ENCODE data around the gene MOGAT3. TPM values are rescaled to one million over a fixed set of nuclear protein-coding genes. Genes with fewer than 3 reads are reported as not detected.
A peak's percentile ranks its signal among the peaks of the same experiment; 100 is the strongest.

MOGAT3 gene
- total and polyA plus RNA-seq, 9 of the 15 experiments (the other 6 are each of a cell fraction or from before 2014, with no cell fraction given), result 0.07 to 0.17 (median 0.13) TPM; not detected in 6

- TF ChIP-seq DMBX1 (CRISPR knock-in tag; IDR thresholded peaks at IDR 0.05; ENCODE audit: borderline replicate concordance) (no peak), HDAC6 (IDR thresholded peaks at IDR 0.05; ENCODE audit: low read depth, low read length) (no peak), NFYB (IDR thresholded peaks at IDR 0.05; ENCODE audit: extremely low read depth, insufficient read length) (no peak), SMARCA4 (IDR thresholded peaks at IDR 0.05) (no peak), ZNF695 (CRISPR knock-in tag; IDR thresholded peaks at IDR 0.05) (no peak), TOE1 (IDR thresholded peaks at IDR 0.05; ENCODE audit: borderline replicate concordance) (peak; percentile 52; the same call in 1 of the 2 replicates), TOE1 (CRISPR knock-in tag; IDR thresholded peaks at IDR 0.05; ENCODE audit: borderline replicate concordance, low read depth) (no peak), ZNF511 (CRISPR knock-in tag; IDR thresholded peaks at IDR 0.05) (no peak), NFIX (CRISPR knock-in tag; IDR thresholded peaks at IDR 0.05; ENCODE audit: low read depth) (no peak), ZBTB40 (IDR thresholded peaks at IDR 0.05) (no peak), ZBTB40 (CRISPR knock-in tag; IDR thresholded peaks at IDR 0.05) (no peak), ARID3B (CRISPR knock-in tag; IDR thresholded peaks at IDR 0.05; ENCODE audit: borderline replicate concordance) (no peak), MYNN (IDR thresholded peaks at IDR 0.05) (0 out of 2 replicates have a peak, but pooled peaks have one; percentile 45), MYNN (CRISPR knock-in tag; IDR thresholded peaks at IDR 0.05) (no peak), ZNF282 (CRISPR knock-in tag; IDR thresholded peaks at IDR 0.05) (no peak), GABPB1 (CRISPR knock-in tag; IDR thresholded peaks at IDR 0.05) (no peak), CHD2 (IDR thresholded peaks at IDR 0.05; ENCODE audit: low read depth, low read length) (no peak), ZNF197 (CRISPR knock-in tag; IDR thresholded peaks at IDR 0.05; ENCODE audit: low read depth) (no peak)
These were observed 43.0 kb upstream of the MOGAT3 start (continued) for GRCh38 chr7:101243646-101244374.

Data from K562 (cell line).